K562 (cell line): ENCODE data around the gene LONP1. TPM values are rescaled to one million over a fixed set of nuclear protein-coding genes. Genes with fewer than 3 reads are reported as not detected.

Source experiments
- BRCA1 ChIP-seq, 2 experiments: fragments of 450-650 bp in 1 of 2; sonication (generic) in 1 of 2; formaldehyde crosslinking in 1 of 2; IDR thresholded peaks; 2 replicates each; pipeline versions ENCODE4 v1.5.0 to v1.6.1; 2017 to 2020; ENCODE audit warnings: mild to moderate bottlenecking in 1 of 2, missing genetic modification reagents in 1 of 2
- CREB3L1 ChIP-seq: fragments of 450-650 bp; IDR thresholded peaks from 2 replicates; pipeline ENCODE4 v1.6.1; 2014; ENCODE audit warnings: low read depth, mild to moderate bottlenecking, moderate library complexity, borderline replicate concordance
- CTCF ChIP-seq, 3 experiments: IDR thresholded peaks in 2 of 3; conservative IDR thresholded peaks in 1 of 3; 2 replicates each; pipeline ENCODE4 v1.5.1; 2011 to 2012; ENCODE audit warnings: low read length in 3 of 3, mild to moderate bottlenecking in 3 of 3, control low read depth in 2 of 3, improper control_type of control experiment in 1 of 3, inconsistent platforms in 1 of 3, low read depth in 1 of 3, mixed read lengths in 1 of 3, moderate library complexity in 1 of 3; ENCODE audit not compliant: insufficient read depth in 2 of 3
- DDX20 ChIP-seq: fragments of 450-650 bp; IDR thresholded peaks from 2 replicates; pipeline ENCODE4 v1.6.1; 2016; ENCODE audit warnings: missing genetic modification characterization, low read depth, mild to moderate bottlenecking, missing compliant biosample characterization, moderate library complexity
- DPF2 ChIP-seq: fragments of 450-650 bp; IDR thresholded peaks from 2 replicates; pipeline ENCODE4 v1.6.1; 2016
- E2F3 ChIP-seq: fragments of 250-450 bp; sonication (Bioruptor Pico); IDR thresholded peaks from 2 replicates; pipeline ENCODE4 v1.4.0; 2020; ENCODE audit warnings: mild to moderate bottlenecking
- ELF2 ChIP-seq: fragments of 250-450 bp; sonication (Bioruptor Pico); IDR thresholded peaks from 2 replicates; pipeline ENCODE4 v1.5.0; 2021; ENCODE audit warnings: mild to moderate bottlenecking
- FOXM1 ChIP-seq, 2 experiments: fragments of 450-650 bp in 1 of 2; sonication (generic) in 1 of 2; formaldehyde crosslinking in 1 of 2; IDR thresholded peaks; 2 replicates each; pipeline versions ENCODE4 v1.6.1 to v1.9.0; 2017 to 2022; ENCODE audit warnings: low read depth in 2 of 2, mild to moderate bottlenecking in 2 of 2, missing genetic modification reagents in 1 of 2, moderate library complexity in 1 of 2
- GABPB1 ChIP-seq: sonication (generic); formaldehyde crosslinking; IDR thresholded peaks from 2 replicates; pipeline ENCODE4 v1.8.0; 2022; ENCODE audit warnings: mild to moderate bottlenecking, missing genetic modification reagents
- GATAD2B ChIP-seq: fragments of 450-650 bp; IDR thresholded peaks from 2 replicates; pipeline ENCODE4 v1.6.1; 2017; ENCODE audit warnings: mild to moderate bottlenecking, borderline replicate concordance
- HDAC1 ChIP-seq, 2 experiments: fragments of 450-650 bp; IDR thresholded peaks; 2 replicates each; pipeline ENCODE4 v1.6.1; 2016 to 2017; ENCODE audit warnings: inconsistent platforms in 1 of 2, mild to moderate bottlenecking in 1 of 2, moderate library complexity in 1 of 2
- ID3 ChIP-seq, 2 experiments: fragments of 250-450 bp in 1 of 2; fragments of 450-650 bp in 1 of 2; sonication (Bioruptor Pico) in 1 of 2; IDR thresholded peaks; 2 replicates each; pipeline versions ENCODE4 v1.6.1 to v1.8.0; 2016 to 2021; ENCODE audit warnings: mild to moderate bottlenecking in 2 of 2, moderate library complexity in 2 of 2, missing compliant biosample characterization in 1 of 2, missing genetic modification characterization in 1 of 2
- LEF1 ChIP-seq: fragments of 450-650 bp; IDR thresholded peaks from 2 replicates; pipeline ENCODE4 v1.6.1; 2016; ENCODE audit warnings: mild to moderate bottlenecking
- MBD2 ChIP-seq: sonication (generic); IDR thresholded peaks from 2 replicates; pipeline ENCODE4 v1.6.1; 2016; ENCODE audit warnings: low read depth, borderline replicate concordance
- MCM3 ChIP-seq: fragments of 450-650 bp; IDR thresholded peaks from 2 replicates; pipeline ENCODE4 v1.6.1; 2016
- MITF ChIP-seq: IDR thresholded peaks from 2 replicates; pipeline ENCODE4 v1.6.1; 2014; ENCODE audit warnings: antibody characterized with exemption
- MYC ChIP-seq, 2 experiments: fragments of 250-450 bp in 1 of 2; sonication (Bioruptor Pico) in 1 of 2; IDR thresholded peaks; 2 replicates each; pipeline versions ENCODE4 v1.5.1 to v1.6.1; 2012 to 2021; ENCODE audit warnings: low read depth in 2 of 2, borderline replicate concordance in 1 of 2, improper control_type of control experiment in 1 of 2, low read length in 1 of 2, mild to moderate bottlenecking in 1 of 2, moderate library complexity in 1 of 2
- PML ChIP-seq: IDR thresholded peaks from 2 replicates; pipeline ENCODE4 v1.6.1; 2012; ENCODE audit warnings: low read length, inconsistent platforms
- POLR2G ChIP-seq: fragments of 200-400 bp; formaldehyde crosslinking; IDR thresholded peaks from 2 replicates; pipeline ENCODE4 v1.6.1; 2017; ENCODE audit warnings: low read depth, mild to moderate bottlenecking, antibody characterized with exemption, low read length, moderate library complexity
- TAF1 ChIP-seq: IDR thresholded peaks from 2 replicates; pipeline ENCODE4 v1.6.1; 2011; ENCODE audit warnings: mild to moderate bottlenecking, low read length, moderate library complexity; ENCODE audit not compliant: insufficient read depth, control insufficient read depth, severe bottlenecking; ENCODE audit errors: extremely low read depth
- ZNF282 ChIP-seq: sonication (generic); formaldehyde crosslinking; IDR thresholded peaks from 2 replicates; pipeline ENCODE4 v1.8.1; 2023; ENCODE audit warnings: missing genetic modification reagents
- polyA plus RNA-seq, 8 experiments: library from polyadenylated mRNA; depleted of rRNA in 4 of 8; stranded (reverse) in 5 of 8; unstranded in 3 of 8; fragments of >200 nt; fragmentation: Nextera tagmentation in 2 of 8; fragmentation: Illumina TruSeq in 1 of 8; extraction: Ambion mirVana in 2 of 8; extraction: Trizol in 1 of 8; gene quantifications; 2 replicates each; pipeline versions ENCODE4 v1.2.1 to v1.2.3, GENCODE V29; 2011 to 2014; ENCODE audit warnings: inconsistent platforms in 1 of 8, missing spikeins in 1 of 8
- total RNA-seq, 7 experiments: library from RNA; depleted of rRNA in 6 of 7; stranded (reverse); fragments of >200 nt in 6 of 7; fragmentation: Illumina TruSeq in 2 of 7; extraction: Trizol in 2 of 7; gene quantifications; 2 replicates each; pipeline versions ENCODE4 v1.2.1 to v1.2.3, GENCODE V29; 2011 to 2021; ENCODE audit warnings: low replicate concordance in 1 of 7

Gene LONP1
- total and polyA plus RNA-seq, 9 of the 15 experiments (the other 6 are each of a cell fraction or from before 2014, with no cell fraction given) = 1.1 to 238 (median 84.5) TPM

- TF ChIP-seq PML (peak; percentile 94), ZNF282 (0 out of 2 replicates have a peak, but pooled peaks have one; percentile 21), GATAD2B (0 out of 2 replicates have a peak, but pooled peaks have one; percentile 36), CTCF (IDR thresholded peaks at IDR 0.05 in 2 of 3, conservative IDR thresholded peaks at IDR 0.05 in 1 of 3; ENCODE audit: insufficient read depth in 2 of 3, low read depth in 1 of 3, low read length in 3 of 3) (peak; percentile 93 to 99 (median 98)), HDAC1 (IDR thresholded peaks at IDR 0.05) (peak in 1 of 2 experiments; percentile 85; a peak in 2 of 4 replicates), MITF (no peak), ID3 (CRISPR knock-in tag; IDR thresholded peaks at IDR 0.05) (no peak), ID3 (tag; IDR thresholded peaks at IDR 0.05) (peak; percentile 63), LEF1 (0 out of 2 replicates have a peak, but pooled peaks have one; percentile 41), POLR2G (peak; percentile 97), FOXM1 (IDR thresholded peaks at IDR 0.05; ENCODE audit: low read depth) (peak; percentile 12; the same call in 1 of the 2 replicates), FOXM1 (CRISPR knock-in tag; IDR thresholded peaks at IDR 0.05; ENCODE audit: low read depth) (peak; percentile 66), DPF2 (0 out of 2 replicates have a peak, but pooled peaks have one; percentile 13), DDX20 (no peak), GABPB1 (CRISPR knock-in tag) (peak; percentile 88), BRCA1 (IDR thresholded peaks at IDR 0.05) (no peak), BRCA1 (CRISPR knock-in tag; IDR thresholded peaks at IDR 0.05) (0 out of 2 replicates have a peak, but pooled peaks have one; percentile 63), CREB3L1 (peak; percentile 88; the same call in 1 of the 2 replicates), E2F3 (peak; percentile 81; the same call in 1 of the 2 replicates), MYC (IDR thresholded peaks at IDR 0.05; ENCODE audit: low read depth, low read length) (peak; percentile 97), MYC (CRISPR knock-in tag; IDR thresholded peaks at IDR 0.05; ENCODE audit: borderline replicate concordance, low read depth) (peak; percentile 92; the same call in 1 of the 2 replicates), MCM3 (no peak), ELF2 (peak; percentile 80), TAF1 (peak; percentile 100), MBD2 (peak; percentile 88)
These were observed 29.6 kb downstream of the LONP1 start, which contains the start of gene RPL36 (continued) for GRCh38 chr19:5690125-5690954.
